ENCODE results near the gene SLC35E3. TPM values are rescaled to one million over a fixed set of nuclear protein-coding genes. Genes with fewer than 3 reads are reported as not detected.

SLC35E3 gene
- total and polyA plus RNA-seq, 7 donors, result 2.9 to 7.5 (median 4.2) TPM

- H3K27me3 ChIP-seq (ENCODE audit: insufficient read depth in 3 of 3, low read length in 2 of 3), result no peaks in the 10 kb centered on the region
- peaks cover 4% of the 10 kb centered on the region for H3K4me1 ChIP-seq
- H3K9me3 ChIP-seq, result no peaks in the 10 kb centered on the region
- ATAC-seq (no peak), DNase-seq (no peak)
- 94 to 96% (median 95%) methylated on average over 14 of the region's 14 CpGs for WGBS, 3 donors
- no peak overlapping the region for H3K27ac ChIP-seq
- H3K4me3 ChIP-seq, result no peak overlapping the region
- no peak for TF ChIP-seq CTCF (IDR thresholded peaks at IDR 0.05)
- intact Hi-C loops (cut with DNase I), result no loop called here
- H3K36me3 ChIP-seq (ENCODE audit: insufficient read depth in 1 of 2, low read depth in 1 of 2), result no peaks in the 10 kb centered on the region
Measured at GRCh38 chr12:68789144-68789878, 43.3 kb downstream of the SLC35E3 start.

GRCh38 chr12:68790081-68790951 is 44.3 kb downstream of the SLC35E3 start:
- ATAC-seq (no peak), DNase-seq (no peak)
- H3K4me1 ChIP-seq, result peaks cover 4% of the 10 kb centered on the region
- H3K27ac ChIP-seq, result no peak overlapping the region
- intact Hi-C loops (cut with DNase I), result no loop called here
- H3K9me3 ChIP-seq, result no peaks in the 10 kb centered on the region
- H3K4me3 ChIP-seq, result no peak overlapping the region
- 94 to 95% (median 95%) methylated on average over 13 of the region's 13 CpGs for WGBS, 3 donors
- no peak for TF ChIP-seq CTCF (IDR thresholded peaks at IDR 0.05)
- no peaks in the 10 kb centered on the region for H3K36me3 ChIP-seq (ENCODE audit: insufficient read depth in 1 of 2, low read depth in 1 of 2)
- no peaks in the 10 kb centered on the region for H3K27me3 ChIP-seq (ENCODE audit: insufficient read depth in 3 of 3, low read length in 2 of 3)

- Histone ChIP-seq H3K9me3 (no peaks in the 10 kb centered on the region), H3K36me3 (ENCODE audit: insufficient read depth in 1 of 2, low read depth in 1 of 2) (no peaks in the 10 kb centered on the region), H3K4me3 (no peak overlapping the region), H3K4me1 (peaks cover 4% of the 10 kb centered on the region), H3K27ac (no peak overlapping the region), H3K27me3 (ENCODE audit: insufficient read depth in 3 of 3, low read length in 2 of 3) (no peaks in the 10 kb centered on the region)
- WGBS, 3 donors, result 65 to 67% (median 65%) methylated on average over 3 of the region's 3 CpGs
- intact Hi-C loops (cut with DNase I), result no loop called here
- ATAC-seq (no peak), DNase-seq (no peak)
- TF ChIP-seq CTCF (IDR thresholded peaks at IDR 0.05), result no peak
Measured at GRCh38 chr12:68790952-68791234, 44.9 kb downstream of the SLC35E3 start.

GRCh38 chr12:68791897-68792481 is 46.0 kb downstream of the SLC35E3 start:
- intact Hi-C loops (cut with DNase I), result no loop called here
- DNase-seq (no peak), ATAC-seq (no peak)
- H3K9me3 ChIP-seq, result no peaks in the 10 kb centered on the region
- TF ChIP-seq CTCF (IDR thresholded peaks at IDR 0.05), result no peak
- H3K4me1 ChIP-seq, result peaks cover 2% of the 10 kb centered on the region
- no peaks in the 10 kb centered on the region for H3K27me3 ChIP-seq (ENCODE audit: insufficient read depth in 3 of 3, low read length in 2 of 3)
- no peaks in the 10 kb centered on the region for H3K36me3 ChIP-seq (ENCODE audit: insufficient read depth in 1 of 2, low read depth in 1 of 2)
- H3K27ac ChIP-seq, result no peak overlapping the region
- H3K4me3 ChIP-seq, result no peak overlapping the region
- WGBS, 3 donors, result 96 to 100% (median 97%) methylated on average over 2 of the region's 2 CpGs
